Gastrocnemius medialis (tissue), 4 donors: Measurements from ENCODE around the gene TPM2. TPM values are rescaled to one million over a fixed set of nuclear protein-coding genes. Genes with fewer than 3 reads are reported as not detected.

Experiments used
- ATAC-seq, 2 donors: fragments of 150-250 bp; one replicate each; pipeline ENCODE4 v1.9.1; 2016
- DNase-seq, 2 donors: peaks; one replicate each; pipeline ENCODE4 v3.0.0-alpha.2; 2019
- H3K27ac ChIP-seq, 4 donors: fragments of 200-600 bp; sonication (generic); 1 replicate in 1 of 4; 2 replicates in 3 of 4; pipeline ENCODE4 v1.5.1; 2016 to 2018; ENCODE audit warnings: mild to moderate bottlenecking in 2 of 4, moderate library complexity in 1 of 4
- H3K27me3 ChIP-seq, 3 donors: fragments of 200-600 bp; sonication (generic) in 2 of 3; 1 replicate in 1 of 3; 2 replicates in 2 of 3; pipeline versions ENCODE4 v1.5.1 to v1.6.0; 2016 to 2019; ENCODE audit warnings: mild to moderate bottlenecking in 1 of 3, moderate library complexity in 1 of 3
- H3K36me3 ChIP-seq, 2 donors: fragments of 200-600 bp; sonication (generic) in 1 of 2; one replicate each; pipeline ENCODE4 v1.5.1; 2017 to 2018
- H3K4me1 ChIP-seq, 2 donors: fragments of 200-600 bp; sonication (generic) in 1 of 2; one replicate each; pipeline ENCODE4 v1.5.1; 2016 to 2017; ENCODE audit warnings: mild to moderate bottlenecking in 2 of 2
- H3K4me3 ChIP-seq, 4 donors: fragments of 200-600 bp; sonication (generic) in 3 of 4; 1 replicate in 1 of 4; 2 replicates in 3 of 4; pipeline ENCODE4 v1.5.1; 2016 to 2019; ENCODE audit warnings: mild to moderate bottlenecking in 2 of 4
- H3K9me3 ChIP-seq, 3 donors: fragments of 200-600 bp; sonication (generic) in 2 of 3; 1 replicate in 1 of 3; 2 replicates in 2 of 3; pipeline ENCODE4 v1.5.1; 2016 to 2019
- CTCF ChIP-seq, 5 experiments: fragments of 450-650 bp in 3 of 5; fragments of 200-600 bp in 2 of 5; sonication (generic) in 2 of 5; IDR thresholded peaks in 4 of 5; conservative IDR thresholded peaks in 1 of 5; 1 replicate in 4 of 5; 2 replicates in 1 of 5; pipeline ENCODE4 v1.5.1; 2016 to 2019; ENCODE audit warnings: antibody characterized with exemption in 5 of 5, mild to moderate bottlenecking in 3 of 5, moderate library complexity in 3 of 5
- POLR2A ChIP-seq, 2 donors: fragments of 450-650 bp; IDR thresholded peaks; one replicate each; pipeline ENCODE4 v1.6.1; 2017; ENCODE audit warnings: antibody characterized with exemption in 2 of 2, mild to moderate bottlenecking in 2 of 2, moderate library complexity in 2 of 2
- in situ Hi-C, 4 donors: fragments of 200-750 bp; cut with MboI; loops; one replicate each; pipeline versions ENCODE4 v1.15.0 to v1.8.0; 2017; ENCODE audit warnings: low sequenced_read_pairs in 4 of 4
- intact Hi-C: fragments of 100-400 bp; cut with DNase I; formaldehyde crosslinking; loops from one replicate; pipeline ENCODE4 v1.15.1; 2023; ENCODE audit warnings: low total_unique reads
- total RNA-seq, 4 donors: library from RNA; depleted of rRNA; stranded (reverse); fragments of >200 nt; gene quantifications; one replicate each; pipeline versions ENCODE4 v1.1.0 to v1.2.3, GENCODE V29; 2016

TPM2 gene
- total RNA-seq, 4 donors from 2014 or later, result 6,121 to 7,913 (median 7,020) TPM

- TF ChIP-seq POLR2A (IDR thresholded peaks at IDR 0.05) (peak in 1 of 2 donors; percentile 49), CTCF (IDR thresholded peaks at IDR 0.05 in 4 of 5, conservative IDR thresholded peaks at IDR 0.05 in 1 of 5) (no peak)
- H3K36me3 ChIP-seq, result peaks cover 0 to 20% of the 10 kb centered on the region in 2 donors
- no peaks in the 10 kb centered on the region for H3K27me3 ChIP-seq
- peak overlapping the region; percentile 97 to 99 (median 98) for H3K27ac ChIP-seq
- intact Hi-C loops, result loop anchor here (2.0 to 5.0 kb wide), 2 partner anchors 616 to 697 kb away; partner anchors contain the start of gene VCP
- in situ Hi-C loops, result no loop called here
- peaks cover 40 to 51% of the 10 kb centered on the region in 2 donors for H3K4me1 ChIP-seq
- ATAC-seq, result peak; percentile 5 to 36
- H3K9me3 ChIP-seq, result no peaks in the 10 kb centered on the region
- H3K4me3 ChIP-seq, result peak overlapping the region; percentile 77 to 96 (median 87)
- DNase-seq, result peak in 1 of 2 donors; percentile 52
Measured at GRCh38 chr9:35688558-35689541, 875 bp downstream of the TPM2 start.

- intact Hi-C loops (loop anchor here (2.0 to 5.0 kb wide), 2 partner anchors 615 to 696 kb away; partner anchors contain the start of gene VCP), in situ Hi-C loops (no loop called here)
- H3K4me3 ChIP-seq, result peak overlapping the region; percentile 77 to 96 (median 87)
- peaks cover 0 to 28% of the 10 kb centered on the region in 2 donors for H3K36me3 ChIP-seq
- DNase-seq, result peak; percentile 51 to 84
- no peaks in the 10 kb centered on the region for H3K9me3 ChIP-seq
- peak overlapping the region; percentile 97 to 99 (median 98) for H3K27ac ChIP-seq
- TF ChIP-seq POLR2A (IDR thresholded peaks at IDR 0.05) (peak; percentile 48 to 81), CTCF (IDR thresholded peaks at IDR 0.05 in 4 of 5, conservative IDR thresholded peaks at IDR 0.05 in 1 of 5) (no peak)
- no peaks in the 10 kb centered on the region for H3K27me3 ChIP-seq
- peaks cover 40 to 51% of the 10 kb centered on the region in 2 donors for H3K4me1 ChIP-seq
- peak; percentile 31 to 34 for ATAC-seq
Measured at GRCh38 chr9:35687972-35688557, 1.7 kb downstream of the TPM2 start.

- Histone ChIP-seq H3K36me3 (peaks cover 0 to 32% of the 10 kb centered on the region in 2 donors), H3K9me3 (no peaks in the 10 kb centered on the region)
- in situ Hi-C loops, result no loop called here
Measured at GRCh38 chr9:35687306-35687705, 2.4 kb downstream of the TPM2 start.

More at GRCh38 chr9:35687306-35687705, 2.4 kb downstream of the TPM2 start:
- Histone ChIP-seq H3K4me3 (peak overlapping the region; percentile 16 to 96 (median 85)), H3K27me3 (no peaks in the 10 kb centered on the region), H3K4me1 (peaks cover 40 to 51% of the 10 kb centered on the region in 2 donors), H3K27ac (peak overlapping the region; percentile 97 to 99 (median 98))
- no peak for TF ChIP-seq POLR2A (IDR thresholded peaks at IDR 0.05)
- no peak for TF ChIP-seq CTCF (IDR thresholded peaks at IDR 0.05 in 4 of 5, conservative IDR thresholded peaks at IDR 0.05 in 1 of 5)
- intact Hi-C loops, result loop anchor here (5.0 kb wide), 1 partner anchor 695 kb away; no protein-coding TSS in a partner anchor
- DNase-seq (peak in 1 of 2 donors; percentile 60), ATAC-seq (peak in 1 of 2 donors; percentile 11)
